SW480 (cell line): ENCODE measurements around the gene SHISAL1.
"Not testable (repeated sequence)": the region's sequence is repeated elsewhere in the genome, so short reads cannot be mapped to it uniquely, and the experiment has no call there.

Experiments
- DNase-seq: peaks from one replicate; pipeline ENCODE4 v3.0.0-alpha.2; 2016; ENCODE audit warnings: low spot score

SHISAL1 gene

GRCh38 chr22:44328326-44328725 lies 15.6 kb upstream of the SHISAL1 start:
- no peak for DNase-seq

- no peak for DNase-seq
Measured at GRCh38 chr22:44326491-44326885, 13.7 kb upstream of the SHISAL1 start.

- peak; percentile 17 for DNase-seq
Measured at GRCh38 chr22:44325718-44326490, 13.2 kb upstream of the SHISAL1 start.

- not testable (repeated sequence) for DNase-seq
Measured at GRCh38 chr22:44323140-44323790, 10.5 kb upstream of the SHISAL1 start.

- no peak for DNase-seq
Measured at GRCh38 chr22:44319685-44320084, 6.9 kb upstream of the SHISAL1 start.

GRCh38 chr22:44318751-44319150 lies 6.0 kb upstream of the SHISAL1 start:
- DNase-seq, result no peak

- DNase-seq, result no peak
Measured at GRCh38 chr22:44317886-44318637, 5.3 kb upstream of the SHISAL1 start.

GRCh38 chr22:44317123-44317444 lies 4.3 kb upstream of the SHISAL1 start:
- no peak for DNase-seq

GRCh38 chr22:44316393-44317122 lies 3.8 kb upstream of the SHISAL1 start:
- DNase-seq, result no peak

GRCh38 chr22:44314425-44315067 lies 1.8 kb upstream of the SHISAL1 start:
- no peak for DNase-seq

GRCh38 chr22:44313385-44314006 lies 745 bp upstream of the SHISAL1 start:
- no peak for DNase-seq

- DNase-seq, result no peak
Measured at GRCh38 chr22:44311855-44312170, 938 bp downstream of the SHISAL1 start.

- DNase-seq, result no peak
Measured at GRCh38 chr22:44311104-44311854, 1.5 kb downstream of the SHISAL1 start.

GRCh38 chr22:44309647-44310046 lies 3.1 kb downstream of the SHISAL1 start:
- DNase-seq, result no peak

- peak; percentile 58 for DNase-seq
Measured at GRCh38 chr22:44309137-44309536, 3.6 kb downstream of the SHISAL1 start.

GRCh38 chr22:44307509-44308169 lies 5.1 kb downstream of the SHISAL1 start:
- no peak for DNase-seq

GRCh38 chr22:44305888-44306287 lies 6.9 kb downstream of the SHISAL1 start:
- no peak for DNase-seq

- DNase-seq, result no peak
Measured at GRCh38 chr22:44305455-44305854, 7.3 kb downstream of the SHISAL1 start.

- DNase-seq, result no peak
Measured at GRCh38 chr22:44304911-44305310, 7.8 kb downstream of the SHISAL1 start.

- DNase-seq, result no peak
Measured at GRCh38 chr22:44304354-44304753, 8.4 kb downstream of the SHISAL1 start.
